ENCODE results near the gene SLC35F6. TPM values are rescaled to one million over a fixed set of nuclear protein-coding genes. Genes with fewer than 3 reads are reported as not detected.

SLC35F6 gene
- total RNA-seq, 1 donor from 2014 or later: 5.6 TPM

DNA sequence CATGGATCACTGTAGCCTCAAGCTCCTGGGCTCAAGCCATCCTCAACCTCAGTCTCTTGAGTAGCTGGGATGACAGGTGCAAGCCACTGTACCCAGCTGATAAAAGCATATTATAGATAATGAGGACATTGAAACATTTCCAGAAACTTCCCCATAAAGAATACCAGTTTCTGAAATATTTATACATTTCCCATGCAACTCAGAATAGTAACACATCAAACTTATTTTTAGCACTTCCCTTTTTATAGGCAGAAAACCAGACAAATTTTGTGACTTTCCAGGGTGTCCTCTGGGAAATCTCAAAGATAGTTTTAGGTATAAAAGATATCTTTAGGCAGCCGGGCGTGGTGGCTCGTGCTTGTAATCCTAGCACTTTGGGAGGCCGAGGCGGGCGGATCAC is 58.8 kb downstream of the SLC35F6 start:
- Histone ChIP-seq H2AFZ (replicated peaks) (no peak overlapping the region), H3K4me2 (no peak overlapping the region), H3K9me3 (ENCODE audit: low read depth) (no peaks in the 10 kb centered on the region), H3F3A (ENCODE audit: low read depth) (no peaks in the 10 kb centered on the region), H3K27ac (no peak overlapping the region), H4K20me1 (ENCODE audit: low read depth) (no peaks in the 10 kb centered on the region), H3K79me2 (ENCODE audit: low read depth) (no peaks in the 10 kb centered on the region), H3K4me3 (no peak overlapping the region), H3K36me3 (no peaks in the 10 kb centered on the region), H3K9ac (no peak overlapping the region), H3K4me1 (no peaks in the 10 kb centered on the region), H3K27me3 (no peaks in the 10 kb centered on the region)
- Mint-ChIP-seq H3K27ac (no peak overlapping the region), H3K36me3 (no peaks in the 10 kb centered on the region), H3K27me3 (ENCODE audit: insufficient read depth, low read depth) (peaks cover 2% of the 10 kb centered on the region), H3K9me3 (no peaks in the 10 kb centered on the region), H3K4me1 (peaks cover 10% of the 10 kb centered on the region), H3K4me3 (no peak overlapping the region)
- no peak for DNase-seq (ENCODE audit: low spot score)
- TF ChIP-seq EZH2phosphoT487 (IDR thresholded peaks at IDR 0.05) (no peak), CTCF (IDR thresholded peaks at IDR 0.05) (no peak), EZH2 (IDR thresholded peaks at IDR 0.05) (no peak)

Other genes starting within 250 kb of the SLC35F6 start
- gene CIB4, start 122.9 kb upstream of the SLC35F6 start, total RNA-seq (ENCODE audit: low replicate concordance): not detected in 2 replicates
- not detected in 2 replicates for gene KCNK3, start 71.6 kb upstream of the SLC35F6 start, total RNA-seq (ENCODE audit: low replicate concordance)
- 42.8 and 55.0 TPM in 2 replicates for gene CENPA, start 21.8 kb downstream of the SLC35F6 start, total RNA-seq (ENCODE audit: low replicate concordance)
- gene DPYSL5, start 83.8 kb downstream of the SLC35F6 start, total RNA-seq (ENCODE audit: low replicate concordance): 46.3 and 93.5 TPM in 2 replicates
- gene MAPRE3, start 206.4 kb downstream of the SLC35F6 start, total RNA-seq (ENCODE audit: low replicate concordance): 3.1 and 6.2 TPM in 2 replicates